H1 (cell line): ENCODE results near the gene CFAP107. TPM values are rescaled to one million over a fixed set of nuclear protein-coding genes. Genes with fewer than 3 reads are reported as not detected.

Experiments used
- CTCF ChIA-PET: fragments of 300-600 bp; sonication (Branson Sonifier 250); formaldehyde crosslinking; loops from one replicate; lab custom pipeline; 2021; ENCODE audit not compliant: partially characterized antibody; lab: Charles Lee
- POLR2A ChIA-PET: fragments of 300-600 bp; sonication (Branson Sonifier 250); formaldehyde crosslinking; loops from one replicate; lab custom pipeline; 2021; ENCODE audit warnings: inconsistent platforms; ENCODE audit not compliant: partially characterized antibody; lab: Charles Lee
- DNase-seq, 2 experiments: peaks; one replicate each; pipeline versions ENCODE4 v3.0.0 to v3.0.0-alpha.2; 2010 to 2022; ENCODE audit warnings: low spot score in 2 of 2, low read depth in 1 of 2, mixed read lengths in 1 of 2
- FAIRE-seq: peaks from 2 replicates; lab custom pipeline; 2011; peaks lifted over from hg19 to GRCh38; lab: Jason Lieb, UNC
- H2AFZ ChIP-seq: 2 replicates; pipeline ENCODE4 v1.8.1; 2012; ENCODE audit warnings: low read length, inconsistent platforms
- H2AK5ac ChIP-seq: 2 replicates; pipeline ENCODE4 v1.6.1; 2013; ENCODE audit warnings: low read depth, low read length
- H2BK120ac ChIP-seq: replicated peaks from 2 replicates; pipeline ENCODE3; 2013; ENCODE audit warnings: low read depth, low read length, inconsistent platforms
- H2BK12ac ChIP-seq: 2 replicates; pipeline ENCODE4 v1.6.1; 2013; ENCODE audit warnings: low read depth, low read length
- H2BK15ac ChIP-seq: 2 replicates; pipeline ENCODE4 v1.6.1; 2013; ENCODE audit warnings: low read length
- H2BK20ac ChIP-seq: 2 replicates; pipeline ENCODE4 v1.6.1; 2013; ENCODE audit warnings: low read length
- H2BK5ac ChIP-seq: 2 replicates; pipeline ENCODE4 v1.6.1; 2013; ENCODE audit warnings: low read depth, low read length
- H3K14ac ChIP-seq: 2 replicates; pipeline ENCODE4 v1.6.1; 2013; ENCODE audit warnings: inconsistent platforms; ENCODE audit not compliant: insufficient read length
- H3K18ac ChIP-seq: 2 replicates; pipeline ENCODE4 v1.6.1; 2013; ENCODE audit warnings: low read length; ENCODE audit errors: extremely low read depth
- H3K23ac ChIP-seq: 2 replicates; pipeline ENCODE4 v1.6.1; 2013; ENCODE audit warnings: inconsistent platforms; ENCODE audit not compliant: insufficient read length
- H3K23me2 ChIP-seq: 2 replicates; pipeline ENCODE4 v1.6.1; 2013; ENCODE audit warnings: low read depth, low read length
- H3K27ac ChIP-seq: 2 replicates; pipeline ENCODE4 v1.6.1; 2011; ENCODE audit warnings: low read depth, low read length, inconsistent platforms
- H3K27me3 ChIP-seq, 4 experiments: replicated peaks in 1 of 4; 1 replicate in 1 of 4; 2 replicates in 3 of 4; pipeline versions ENCODE4 v1.6.1 to v1.8.1; 2011 to 2013; ENCODE audit warnings: low read length in 3 of 4, mild to moderate bottlenecking in 3 of 4, inconsistent platforms in 2 of 4, mixed read lengths in 2 of 4, moderate library complexity in 1 of 4; ENCODE audit not compliant: control insufficient read depth in 3 of 4, insufficient read depth in 3 of 4; ENCODE audit errors: extremely low read depth in 1 of 4
- H3K36me3 ChIP-seq, 4 experiments: 2 replicates each; pipeline versions ENCODE4 v1.6.1 to v1.8.1; 2011 to 2013; ENCODE audit warnings: mild to moderate bottlenecking in 4 of 4, low read length in 3 of 4, moderate library complexity in 2 of 4, control low read depth in 1 of 4, inconsistent platforms in 1 of 4; ENCODE audit not compliant: insufficient read depth in 4 of 4, control insufficient read depth in 2 of 4
- H3K4ac ChIP-seq: replicated peaks from 2 replicates; pipeline ENCODE3; 2013; ENCODE audit warnings: low read length, low read depth, mixed read lengths, inconsistent platforms; ENCODE audit not compliant: insufficient read length
- H3K4me1 ChIP-seq, 4 experiments: replicated peaks in 1 of 4; 1 replicate in 1 of 4; 2 replicates in 3 of 4; pipeline versions ENCODE4 v1.6.1 to v1.8.1; 2011 to 2013; ENCODE audit warnings: low read length in 3 of 4, inconsistent platforms in 2 of 4, mixed read lengths in 1 of 4; ENCODE audit not compliant: insufficient read depth in 4 of 4, control insufficient read depth in 3 of 4
- H3K4me2 ChIP-seq, 2 experiments: 2 replicates each; pipeline versions ENCODE4 v1.6.1 to v1.8.1; 2011 to 2013; ENCODE audit warnings: low read depth in 2 of 2, low read length in 2 of 2, control low read depth in 1 of 2, inconsistent platforms in 1 of 2, mild to moderate bottlenecking in 1 of 2; ENCODE audit not compliant: insufficient read depth in 1 of 2
- H3K4me3 ChIP-seq, 4 experiments: fragments of 200-600, 300-600 bp in 1 of 4; sonication (generic), shearing (Covaris generic), sonication (Bioruptor Twin) in 1 of 4; 2 replicates each; pipeline versions ENCODE4 v1.5.1 to v1.8.1; 2011 to 2016; ENCODE audit warnings: low read length in 4 of 4, low read depth in 3 of 4, control low read depth in 2 of 4, inconsistent platforms in 2 of 4, mild to moderate bottlenecking in 2 of 4, mixed read lengths in 1 of 4, moderate library complexity in 1 of 4; ENCODE audit not compliant: insufficient read depth in 2 of 4; ENCODE audit errors: extremely low read depth in 1 of 4
- H3K56ac ChIP-seq: replicated peaks from 2 replicates; pipeline ENCODE3; 2013; ENCODE audit warnings: low read depth, mild to moderate bottlenecking, mixed read lengths, low read length, inconsistent platforms; ENCODE audit not compliant: insufficient read length
- H3K79me1 ChIP-seq: 2 replicates; pipeline ENCODE4 v1.6.1; 2013; ENCODE audit warnings: low read depth, low read length, control low read depth
- H3K79me2 ChIP-seq, 2 experiments: 2 replicates each; pipeline versions ENCODE4 v1.6.1 to v1.8.1; 2012 to 2013; ENCODE audit warnings: low read length in 2 of 2, mild to moderate bottlenecking in 2 of 2, inconsistent platforms in 1 of 2; ENCODE audit not compliant: insufficient read depth in 2 of 2, control insufficient read depth in 1 of 2
- H3K9ac ChIP-seq, 4 experiments: replicated peaks in 1 of 4; 1 replicate in 1 of 4; 2 replicates in 3 of 4; pipeline versions ENCODE4 v1.6.1 to v1.8.1; 2011 to 2013; ENCODE audit warnings: low read depth in 3 of 4, low read length in 3 of 4, control low read depth in 2 of 4, mild to moderate bottlenecking in 2 of 4, moderate library complexity in 2 of 4, inconsistent platforms in 1 of 4; ENCODE audit errors: extremely low read depth in 1 of 4
- H3K9me3 ChIP-seq, 2 experiments: 2 replicates each; pipeline versions ENCODE4 v1.6.1 to v1.8.1; 2012 to 2013; ENCODE audit warnings: mild to moderate bottlenecking in 2 of 2, moderate library complexity in 2 of 2, control low read depth in 1 of 2, inconsistent platforms in 1 of 2, low read depth in 1 of 2, low read length in 1 of 2, mixed read lengths in 1 of 2; ENCODE audit not compliant: insufficient read depth in 2 of 2
- H4K20me1 ChIP-seq, 2 experiments: replicated peaks in 1 of 2; 2 replicates each; pipeline versions ENCODE3 to v1.8.1; 2011 to 2013; ENCODE audit warnings: inconsistent platforms in 2 of 2, low read length in 2 of 2, mild to moderate bottlenecking in 1 of 2; ENCODE audit not compliant: insufficient read depth in 2 of 2, control insufficient read depth in 1 of 2
- H4K5ac ChIP-seq: 2 replicates; pipeline ENCODE4 v1.6.1; 2013; ENCODE audit warnings: low read length, low read depth, mixed read lengths, inconsistent platforms; ENCODE audit not compliant: insufficient read length
- H4K8ac ChIP-seq: 2 replicates; pipeline ENCODE4 v1.8.0; 2013; ENCODE audit warnings: mild to moderate bottlenecking, moderate library complexity, low read length, inconsistent platforms; ENCODE audit not compliant: insufficient read depth; ENCODE audit errors: extremely low read depth
- H4K91ac ChIP-seq: replicated peaks from 2 replicates; pipeline ENCODE3; 2013; ENCODE audit warnings: low read length, mixed read lengths, inconsistent platforms; ENCODE audit not compliant: insufficient read length
- BCL11A ChIP-seq, 2 experiments: IDR thresholded peaks; one replicate each; pipeline ENCODE4 v1.6.1; 2011; ENCODE audit warnings: low read depth in 2 of 2, low read length in 2 of 2, mild to moderate bottlenecking in 2 of 2
- CBX5 ChIP-seq: fragments of 300-800, 300-1000 bp; sonication (generic); IDR thresholded peaks from 2 replicates; pipeline ENCODE4 v1.7.1; 2016; ENCODE audit warnings: antibody characterized with exemption, low read length, low read depth
- EP300 ChIP-seq, 2 experiments: IDR thresholded peaks; 1 replicate in 1 of 2; 2 replicates in 1 of 2; pipeline ENCODE4 v1.6.1; 2011 to 2012; ENCODE audit warnings: low read depth in 2 of 2, low read length in 2 of 2, mild to moderate bottlenecking in 2 of 2, borderline replicate concordance in 1 of 2, inconsistent platforms in 1 of 2, moderate library complexity in 1 of 2
- HDAC2 ChIP-seq, 2 experiments: fragments of 300-600 bp in 1 of 2; sonication (generic) in 1 of 2; IDR thresholded peaks; 2 replicates each; pipeline ENCODE4 v1.6.1; 2011 to 2012; ENCODE audit warnings: low read depth in 2 of 2, low read length in 2 of 2, mild to moderate bottlenecking in 2 of 2, moderate library complexity in 2 of 2, borderline replicate concordance in 1 of 2, inconsistent platforms in 1 of 2
- NANOG ChIP-seq: IDR thresholded peaks from 2 replicates; pipeline ENCODE4 v1.6.1; 2011; ENCODE audit warnings: low read length, low read depth, mild to moderate bottlenecking, inconsistent platforms; ENCODE audit not compliant: insufficient read depth, poor library complexity, severe bottlenecking
- RFX5 ChIP-seq: IDR thresholded peaks from 2 replicates; pipeline ENCODE4 v1.6.1; 2011; ENCODE audit warnings: low read depth, low read length, improper control_type of control experiment, borderline replicate concordance
- RXRA ChIP-seq: IDR thresholded peaks from 2 replicates; pipeline ENCODE4 v1.6.1; 2011; ENCODE audit warnings: low read depth, mild to moderate bottlenecking, low read length, moderate library complexity; ENCODE audit not compliant: insufficient read depth
- SAP30 ChIP-seq: fragments of 300-600 bp; sonication (generic); IDR thresholded peaks from 2 replicates; pipeline ENCODE4 v1.7.1; 2012; ENCODE audit warnings: low read length, moderate library complexity, mild to moderate bottlenecking, inconsistent platforms; ENCODE audit not compliant: insufficient read depth, insufficient replicate concordance
- SIRT6 ChIP-seq: IDR thresholded peaks from one replicate; pipeline ENCODE4 v1.7.1; 2012; ENCODE audit warnings: low read length, inconsistent platforms
- SIX5 ChIP-seq: IDR thresholded peaks from 2 replicates; pipeline ENCODE4 v1.6.1; 2011; ENCODE audit warnings: mild to moderate bottlenecking, low read depth, low read length
- SUZ12 ChIP-seq: fragments of 200-600 bp; sonication (generic); IDR thresholded peaks from 2 replicates; pipeline ENCODE4 v1.6.1; 2012; ENCODE audit warnings: mild to moderate bottlenecking, inconsistent platforms, low read length, moderate library complexity, mixed read lengths
- TCF12 ChIP-seq: IDR thresholded peaks from 2 replicates; pipeline ENCODE4 v1.6.1; 2011; ENCODE audit warnings: low read depth, mild to moderate bottlenecking, low read length
- WGBS, 2 experiments: shearing (Covaris generic) in 1 of 2; methylation state at CpG; one replicate each; pipeline versions ENCODE4 v1.1.6 to v1.1.7; 2013 to 2015; ENCODE audit warnings: low lambda C conversion rate in 2 of 2, mixed read lengths in 2 of 2, inconsistent platforms in 1 of 2, low coverage in 1 of 2, missing lambda C conversion rate in 1 of 2; ENCODE audit not compliant: insufficient replicate concordance in 2 of 2, insufficient coverage in 1 of 2, insufficient read length in 1 of 2; ENCODE audit errors: extremely low coverage in 1 of 2, missing lambda C conversion rate in 1 of 2; 5-methylcytosine and 5-hydroxymethylcytosine counted together
- polyA plus RNA-seq, 7 experiments: library from polyadenylated mRNA; depleted of rRNA in 3 of 7; stranded (reverse) in 5 of 7; unstranded in 2 of 7; fragments of >200 nt in 5 of 7; fragments of 200-250 nt in 2 of 7; gene quantifications; 1 replicate in 5 of 7; 2 replicates in 1 of 7; 4 replicates in 1 of 7; pipeline versions ENCODE4 v1.2.1 to v1.2.3, GENCODE V29; 2011 to 2013; ENCODE audit warnings: missing spikeins in 2 of 7, mixed read lengths in 2 of 7
- total RNA-seq: library from RNA; stranded (reverse); fragmentation: NEBNext Ultra II Directional; extraction: Animal tissue kit (Norgen Biotek cat#: 25700); gene quantifications from 2 replicates; pipeline ENCODE4 v1.2.1, GENCODE V29; 2021

CFAP107 gene
- total and polyA plus RNA-seq, 2 of the 8 experiments (the other 6 are each of a cell fraction or from before 2014, with no cell fraction given): 0.23 TPM; not detected in 1

DNA sequence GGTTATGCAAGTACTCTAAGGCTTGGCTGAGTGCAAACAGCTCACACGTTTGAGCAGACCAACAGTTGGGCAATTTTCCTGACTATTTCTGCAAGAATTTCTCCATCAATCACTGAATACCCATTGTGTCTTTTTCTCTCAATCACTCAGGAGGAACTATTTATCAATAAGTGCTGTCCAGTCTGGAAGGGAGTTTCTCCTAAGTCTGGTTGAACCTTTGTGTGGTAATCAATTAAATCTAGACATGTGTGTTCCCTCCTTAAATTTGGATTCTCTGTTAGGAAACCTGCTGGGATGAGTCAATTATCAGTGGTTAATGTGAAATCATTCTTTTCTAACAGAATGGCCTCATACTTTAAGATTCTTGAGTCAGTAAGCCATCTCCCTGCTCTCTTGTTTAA is 36.9 kb upstream of the CFAP107 start:
- H4K20me1 ChIP-seq: no peaks in the 10 kb centered on the region
- no peak overlapping the region for H2BK20ac ChIP-seq
- H3K27ac ChIP-seq: no peak overlapping the region
- H3K4me2 ChIP-seq: no peak overlapping the region
- POLR2A ChIA-PET: no interaction called here
- H3K4ac ChIP-seq: no peak overlapping the region
- H3K79me1 ChIP-seq: no peaks in the 10 kb centered on the region
- H3K23me2 ChIP-seq: no peaks in the 10 kb centered on the region
- no peak overlapping the region for H3K56ac ChIP-seq
- H3K18ac ChIP-seq: no peak overlapping the region
- no peaks in the 10 kb centered on the region for H3K79me2 ChIP-seq
- no peak overlapping the region for H4K8ac ChIP-seq
- H3K4me1 ChIP-seq: peaks cover 3 to 10% (median 6%) of the 10 kb centered on the region in 4 experiments
- DNase-seq (no peak), FAIRE-seq (no peak)
- H2BK15ac ChIP-seq: no peak overlapping the region
- H2AK5ac ChIP-seq: no peak overlapping the region
- H3K9ac ChIP-seq: no peak overlapping the region
- CTCF ChIA-PET: interaction anchor here (1.3 kb wide), 1 partner anchor 16 kb away, joined by 3 read pairs; no protein-coding TSS in a partner anchor
- no peaks in the 10 kb centered on the region for H3K9me3 ChIP-seq
- no peak overlapping the region for H4K5ac ChIP-seq
- H3K27me3 ChIP-seq: no peaks in the 10 kb centered on the region
- H2BK12ac ChIP-seq: no peak overlapping the region
- H3K23ac ChIP-seq: no peak overlapping the region
- H3K36me3 ChIP-seq: no peaks in the 10 kb centered on the region
- 85% methylated on average over 1 of the region's 1 CpG; no CpG with 5 or more reads in 1 of the 2 experiments for WGBS, 2 experiments
- H2AFZ ChIP-seq: no peak overlapping the region
- no peak overlapping the region for H3K4me3 ChIP-seq
- no peak overlapping the region for H4K91ac ChIP-seq
- H2BK120ac ChIP-seq: no peak overlapping the region
- H2BK5ac ChIP-seq: no peak overlapping the region
- no peak overlapping the region for H3K14ac ChIP-seq
- no peak for TF ChIP-seq SAP30
- no peak for TF ChIP-seq RXRA
- TF ChIP-seq NANOG: no peak
- no peak for TF ChIP-seq BCL11A (IDR thresholded peaks at IDR 0.05; ENCODE audit: low read depth in 2 of 2, low read length in 2 of 2)
- TF ChIP-seq HDAC2 (IDR thresholded peaks at IDR 0.05; ENCODE audit: borderline replicate concordance in 1 of 2, low read depth in 2 of 2, low read length in 2 of 2): no peak
- no peak for TF ChIP-seq RFX5
- no peak for TF ChIP-seq SUZ12
- TF ChIP-seq CBX5: no peak
- TF ChIP-seq TCF12: no peak
- no peak for TF ChIP-seq SIRT6
- TF ChIP-seq EP300 (IDR thresholded peaks at IDR 0.05; ENCODE audit: borderline replicate concordance in 1 of 2, low read depth in 2 of 2, low read length in 2 of 2): no peak
- no peak for TF ChIP-seq SIX5
